ENCODE measurements around the gene LSM8.

Gene LSM8

GRCh38 chr7:118195837-118196474, 12.0 kb downstream of the LSM8 start:
- Histone ChIP-seq H3K4me1 (no peaks in the 10 kb centered on the region), H3K36me3 (peaks cover 33% of the 10 kb centered on the region)
- TF ChIP-seq Cebpa-rat (IDR thresholded peaks at IDR 0.05), result no peak

GRCh38 chr7:118202061-118202460, 18.1 kb downstream of the LSM8 start:
- no peak overlapping the region for H3K27ac ChIP-seq
- H3K27me3 ChIP-seq, result no peaks in the 10 kb centered on the region
- no peak for TF ChIP-seq Cebpa-rat (IDR thresholded peaks at IDR 0.05)
- no peaks in the 10 kb centered on the region for H3K9me3 ChIP-seq
- no peaks in the 10 kb centered on the region for H3K4me1 ChIP-seq
- H4K20me1 ChIP-seq, result no peaks in the 10 kb centered on the region
- H3K9ac ChIP-seq, result no peak overlapping the region
- no peak overlapping the region for H3K4me2 ChIP-seq
- no peak overlapping the region for H3K4me3 ChIP-seq
- peaks cover 7% of the 10 kb centered on the region; the same call in 1 of the 2 replicates for H3K36me3 ChIP-seq

More at GRCh38 chr7:118195837-118196474, 12.0 kb downstream of the LSM8 start:
- Histone ChIP-seq H3K27me3 (no peaks in the 10 kb centered on the region), H3K9me3 (no peaks in the 10 kb centered on the region), H3K9ac (no peak overlapping the region), H3K4me3 (no peak overlapping the region), H3K27ac (no peak overlapping the region), H4K20me1 (peaks cover 12% of the 10 kb centered on the region; the same call in 1 of the 2 replicates), H3K4me2 (no peak overlapping the region)

GRCh38 chr7:118214051-118214832, 30.3 kb downstream of the LSM8 start:
- no peak for TF ChIP-seq Cebpa-rat (IDR thresholded peaks at IDR 0.05)
- Histone ChIP-seq H3K27ac (0 out of 2 replicates have a peak overlapping the region, but pooled peaks have one; percentile 15), H3K36me3 (no peaks in the 10 kb centered on the region), H3K9me3 (no peaks in the 10 kb centered on the region), H4K20me1 (no peaks in the 10 kb centered on the region), H3K9ac (peak overlapping the region; percentile 62; the same call in 1 of the 2 replicates), H3K27me3 (no peaks in the 10 kb centered on the region), H3K4me3 (peak overlapping the region; percentile 65), H3K4me2 (peak overlapping the region; percentile 77), H3K4me1 (no peaks in the 10 kb centered on the region)

GRCh38 chr7:118214833-118215182, 30.8 kb downstream of the LSM8 start:
- H3K4me3 ChIP-seq, result peak overlapping the region; percentile 65
- H3K27me3 ChIP-seq, result no peaks in the 10 kb centered on the region
- no peaks in the 10 kb centered on the region for H3K9me3 ChIP-seq
- peak overlapping the region; percentile 62; the same call in 1 of the 2 replicates for H3K9ac ChIP-seq
- no peak for TF ChIP-seq Cebpa-rat (IDR thresholded peaks at IDR 0.05)
- H4K20me1 ChIP-seq, result no peaks in the 10 kb centered on the region
- H3K36me3 ChIP-seq, result no peaks in the 10 kb centered on the region
- H3K27ac ChIP-seq, result no peak overlapping the region
- peak overlapping the region; percentile 77 for H3K4me2 ChIP-seq
- no peaks in the 10 kb centered on the region for H3K4me1 ChIP-seq

GRCh38 chr7:118217210-118217619, 33.3 kb downstream of the LSM8 start:
- TF ChIP-seq Cebpa-rat (IDR thresholded peaks at IDR 0.05), result no peak
- Histone ChIP-seq H3K4me1 (no peaks in the 10 kb centered on the region), H3K27ac (no peak overlapping the region), H4K20me1 (no peaks in the 10 kb centered on the region), H3K9me3 (no peaks in the 10 kb centered on the region), H3K4me3 (no peak overlapping the region), H3K36me3 (no peaks in the 10 kb centered on the region), H3K4me2 (no peak overlapping the region), H3K27me3 (no peaks in the 10 kb centered on the region), H3K9ac (no peak overlapping the region)

- no peaks in the 10 kb centered on the region for H3K36me3 ChIP-seq
- H3K9ac ChIP-seq, result no peak overlapping the region
- no peaks in the 10 kb centered on the region for H3K27me3 ChIP-seq
- no peaks in the 10 kb centered on the region for H4K20me1 ChIP-seq
- H3K27ac ChIP-seq, result no peak overlapping the region
- TF ChIP-seq Cebpa-rat (IDR thresholded peaks at IDR 0.05), result no peak
- no peaks in the 10 kb centered on the region for H3K9me3 ChIP-seq
- no peak overlapping the region for H3K4me2 ChIP-seq
- H3K4me3 ChIP-seq, result no peak overlapping the region
- H3K4me1 ChIP-seq, result no peaks in the 10 kb centered on the region
These were observed 34.6 kb downstream of the LSM8 start for GRCh38 chr7:118218413-118219156.

- H3K9ac ChIP-seq, result no peak overlapping the region
- no peak for TF ChIP-seq Cebpa-rat (IDR thresholded peaks at IDR 0.05)
- no peak overlapping the region for H3K27ac ChIP-seq
- no peak overlapping the region for H3K4me2 ChIP-seq
- no peaks in the 10 kb centered on the region for H3K4me1 ChIP-seq
- H3K27me3 ChIP-seq, result no peaks in the 10 kb centered on the region
- no peaks in the 10 kb centered on the region for H4K20me1 ChIP-seq
- H3K4me3 ChIP-seq, result no peak overlapping the region
- no peaks in the 10 kb centered on the region for H3K9me3 ChIP-seq
- no peaks in the 10 kb centered on the region for H3K36me3 ChIP-seq
These were observed 35.2 kb downstream of the LSM8 start for GRCh38 chr7:118219157-118219512.

- Histone ChIP-seq H3K9me3 (no peaks in the 10 kb centered on the region), H4K20me1 (no peaks in the 10 kb centered on the region), H3K36me3 (no peaks in the 10 kb centered on the region), H3K4me3 (no peak overlapping the region), H3K4me1 (no peaks in the 10 kb centered on the region), H3K9ac (no peak overlapping the region), H3K27me3 (no peaks in the 10 kb centered on the region), H3K27ac (no peak overlapping the region), H3K4me2 (no peak overlapping the region)
- no peak for TF ChIP-seq Cebpa-rat (IDR thresholded peaks at IDR 0.05)
These were observed 36.6 kb downstream of the LSM8 start for GRCh38 chr7:118220583-118220982.

GRCh38 chr7:118222591-118222990, 38.6 kb downstream of the LSM8 start:
- Histone ChIP-seq H3K4me2 (no peak overlapping the region), H3K27ac (no peak overlapping the region), H3K27me3 (no peaks in the 10 kb centered on the region), H3K4me3 (no peak overlapping the region), H3K9ac (no peak overlapping the region), H3K4me1 (no peaks in the 10 kb centered on the region), H3K9me3 (no peaks in the 10 kb centered on the region), H4K20me1 (no peaks in the 10 kb centered on the region), H3K36me3 (no peaks in the 10 kb centered on the region)
- no peak for TF ChIP-seq Cebpa-rat (IDR thresholded peaks at IDR 0.05)

GRCh38 chr7:118224521-118224920, 40.6 kb downstream of the LSM8 start, which contains the start of gene ANKRD7:
TSS of gene ANKRD7 (plus strand) at chr7:118224704. CDS start at chr7:118224831, 127 bp downstream.
- Histone ChIP-seq H3K9me3 (no peaks in the 10 kb centered on the region), H3K4me1 (no peaks in the 10 kb centered on the region), H3K27me3 (no peaks in the 10 kb centered on the region), H4K20me1 (no peaks in the 10 kb centered on the region), H3K36me3 (no peaks in the 10 kb centered on the region), H3K27ac (no peak within 1 kb of the TSS), H3K4me2 (no peak within 1 kb of the TSS), H3K4me3 (no peak within 1 kb of the TSS), H3K9ac (no peak within 1 kb of the TSS)
- no peak for TF ChIP-seq Cebpa-rat (IDR thresholded peaks at IDR 0.05)

All from BLaER1 (cell line).